ENCODE data around the gene GNA12. TPM values are rescaled to one million over a fixed set of nuclear protein-coding genes. Genes with fewer than 3 reads are reported as not detected.

Gene GNA12
- polyA plus RNA-seq, 1 donor (not counting 4 experiments of a cell fraction or from before 2014, with no cell fraction given): 35.5 TPM

GRCh38 chr7:2878306-2878705, 34.2 kb upstream of the GNA12 start:
- Histone ChIP-seq H3K9ac (ENCODE audit: control insufficient read depth, extremely low read depth, insufficient read depth, low read length) (no peak overlapping the region), H3K9me3 (ENCODE audit: control insufficient read depth, low read depth, low read length) (no peaks in the 10 kb centered on the region), H3K79me2 (ENCODE audit: control insufficient read depth, insufficient read depth, low read length) (no peaks in the 10 kb centered on the region), H3K27ac (ENCODE audit: control insufficient read depth, insufficient read depth, low read length) (no peak overlapping the region), H3K4me3 (ENCODE audit: control insufficient read depth in 2 of 3, extremely low read depth in 1 of 3, insufficient read depth in 2 of 3, low read depth in 1 of 3, low read length in 3 of 3) (no peak overlapping the region), H3K27me3 (ENCODE audit: control insufficient read depth, extremely low read depth, insufficient read depth, low read length) (peaks cover 9% of the 10 kb centered on the region), H4K20me1 (ENCODE audit: control insufficient read depth, extremely low read depth, insufficient read depth, low read length) (no peaks in the 10 kb centered on the region), H3K4me1 (ENCODE audit: control insufficient read depth, extremely low read depth, insufficient read depth, low read length) (peaks cover 23% of the 10 kb centered on the region), H3K4me2 (ENCODE audit: control insufficient read depth, extremely low read depth, insufficient read depth, low read depth, low read length) (no peak overlapping the region), H3K9me1 (ENCODE audit: control insufficient read depth, extremely low read depth, insufficient read depth, low read length) (no peaks in the 10 kb centered on the region), H3K36me3 (ENCODE audit: control insufficient read depth in 2 of 2, extremely low read depth in 1 of 2, insufficient read depth in 2 of 2, low read length in 2 of 2) (no peaks in the 10 kb centered on the region), H2AFZ (ENCODE audit: control insufficient read depth, low read length) (no peak overlapping the region)
- dilution Hi-C loops (cut with MboI; ENCODE audit: extremely low pct_ligation_motif_present, low sequenced_read_pairs): no loop called here
- no peak for TF ChIP-seq EZH2 (IDR thresholded peaks at IDR 0.05; ENCODE audit: low read length)
- TF ChIP-seq, protein P1, sequence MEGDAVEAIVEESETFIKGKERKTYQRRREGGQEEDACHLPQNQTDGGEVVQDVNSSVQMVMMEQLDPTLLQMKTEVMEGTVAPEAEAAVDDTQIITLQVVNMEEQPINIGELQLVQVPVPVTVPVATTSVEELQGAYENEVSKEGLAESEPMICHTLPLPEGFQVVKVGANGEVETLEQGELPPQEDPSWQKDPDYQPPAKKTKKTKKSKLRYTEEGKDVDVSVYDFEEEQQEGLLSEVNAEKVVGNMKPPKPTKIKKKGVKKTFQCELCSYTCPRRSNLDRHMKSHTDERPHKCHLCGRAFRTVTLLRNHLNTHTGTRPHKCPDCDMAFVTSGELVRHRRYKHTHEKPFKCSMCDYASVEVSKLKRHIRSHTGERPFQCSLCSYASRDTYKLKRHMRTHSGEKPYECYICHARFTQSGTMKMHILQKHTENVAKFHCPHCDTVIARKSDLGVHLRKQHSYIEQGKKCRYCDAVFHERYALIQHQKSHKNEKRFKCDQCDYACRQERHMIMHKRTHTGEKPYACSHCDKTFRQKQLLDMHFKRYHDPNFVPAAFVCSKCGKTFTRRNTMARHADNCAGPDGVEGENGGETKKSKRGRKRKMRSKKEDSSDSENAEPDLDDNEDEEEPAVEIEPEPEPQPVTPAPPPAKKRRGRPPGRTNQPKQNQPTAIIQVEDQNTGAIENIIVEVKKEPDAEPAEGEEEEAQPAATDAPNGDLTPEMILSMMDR (optimal IDR thresholded peaks at IDR 0.05 in 1 of 3, IDR thresholded peaks at IDR 0.05 in 1 of 3, conservative IDR thresholded peaks at IDR 0.05 in 1 of 3; ENCODE audit: extremely low read depth in 1 of 3, insufficient read depth in 2 of 3, low read length in 3 of 3): no peak
- no peak for DNase-seq (ENCODE audit: low read depth, low spot score)
- no peak for FAIRE-seq

DNA sequence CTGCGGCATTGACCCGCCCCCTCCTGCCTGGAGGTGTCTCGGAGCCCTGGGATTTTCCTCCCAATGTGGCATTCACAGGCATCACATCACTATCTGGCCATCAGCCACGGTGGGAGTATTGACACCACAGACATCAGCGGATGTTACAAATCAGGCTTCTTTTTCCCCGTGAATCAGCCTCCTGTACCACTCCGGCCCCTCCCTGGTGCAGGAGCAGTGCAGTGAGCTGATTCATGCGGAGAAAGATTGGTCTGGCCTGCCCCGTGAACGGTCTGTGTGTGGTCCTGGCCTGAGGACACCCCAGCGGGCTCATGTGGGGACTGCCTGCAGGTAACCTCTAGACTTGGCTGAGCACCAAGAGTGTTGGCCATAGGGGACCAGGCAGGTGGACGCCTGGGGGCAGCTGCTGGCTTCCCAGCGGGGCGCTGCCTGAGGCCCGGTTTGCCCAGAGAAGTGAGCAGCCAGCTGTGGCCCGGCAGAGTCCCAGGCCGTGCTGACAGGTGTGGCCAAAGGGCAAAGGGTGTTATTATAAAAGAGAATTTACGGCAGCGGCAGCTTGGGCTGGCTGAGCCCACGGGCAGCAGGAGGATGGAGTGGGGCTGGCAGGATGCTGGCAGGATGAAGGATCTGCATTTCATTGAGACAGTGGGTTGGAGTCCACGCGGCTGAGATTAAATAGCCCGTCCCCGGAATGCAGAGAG, 32.1 kb upstream of the GNA12 start:
- peak; percentile 72 for DNase-seq (ENCODE audit: low read depth, low spot score)
- dilution Hi-C loops (cut with MboI; ENCODE audit: extremely low pct_ligation_motif_present, low sequenced_read_pairs): no loop called here
- H3K36me3 ChIP-seq (ENCODE audit: control insufficient read depth in 2 of 2, extremely low read depth in 1 of 2, insufficient read depth in 2 of 2, low read length in 2 of 2): no peaks in the 10 kb centered on the region
- H3K4me1 ChIP-seq (ENCODE audit: control insufficient read depth, extremely low read depth, insufficient read depth, low read length): peaks cover 27% of the 10 kb centered on the region
- no peaks in the 10 kb centered on the region for H3K9me3 ChIP-seq (ENCODE audit: control insufficient read depth, low read depth, low read length)
- peak overlapping the region; percentile 45 for H3K4me2 ChIP-seq (ENCODE audit: control insufficient read depth, extremely low read depth, insufficient read depth, low read depth, low read length)
- H3K79me2 ChIP-seq (ENCODE audit: control insufficient read depth, insufficient read depth, low read length): no peaks in the 10 kb centered on the region
- H3K27ac ChIP-seq (ENCODE audit: control insufficient read depth, insufficient read depth, low read length): peak overlapping the region; percentile 60
- H4K20me1 ChIP-seq (ENCODE audit: control insufficient read depth, extremely low read depth, insufficient read depth, low read length): no peaks in the 10 kb centered on the region
- no peaks in the 10 kb centered on the region for H3K9me1 ChIP-seq (ENCODE audit: control insufficient read depth, extremely low read depth, insufficient read depth, low read length)
- H3K4me3 ChIP-seq (ENCODE audit: control insufficient read depth in 2 of 3, extremely low read depth in 1 of 3, insufficient read depth in 2 of 3, low read depth in 1 of 3, low read length in 3 of 3): no peak overlapping the region
- FAIRE-seq: peak; percentile 98
- H3K27me3 ChIP-seq (ENCODE audit: control insufficient read depth, extremely low read depth, insufficient read depth, low read length): no peaks in the 10 kb centered on the region
- H2AFZ ChIP-seq (ENCODE audit: control insufficient read depth, low read length): peak overlapping the region; percentile 46
- H3K9ac ChIP-seq (ENCODE audit: control insufficient read depth, extremely low read depth, insufficient read depth, low read length): peak overlapping the region; percentile 50
- TF ChIP-seq, protein P1 (optimal IDR thresholded peaks at IDR 0.05 in 1 of 3, IDR thresholded peaks at IDR 0.05 in 1 of 3, conservative IDR thresholded peaks at IDR 0.05 in 1 of 3; ENCODE audit: extremely low read depth in 1 of 3, insufficient read depth in 2 of 3, low read length in 3 of 3): no peak

Data from keratinocyte (primary cell).